HepG2 (cell line): ENCODE measurements around the gene ASCC3. TPM values are rescaled to one million over a fixed set of nuclear protein-coding genes. Genes with fewer than 3 reads are reported as not detected.

Experiments used
- BCL6 ChIP-seq: IDR thresholded peaks from 2 replicates; pipeline ENCODE4 v1.6.1; 2016; ENCODE audit warnings: missing genetic modification reagents, missing compliant biosample characterization
- GFI1 ChIP-seq: sonication (generic); formaldehyde crosslinking; IDR thresholded peaks from 2 replicates; pipeline ENCODE4 v1.5.0; 2020; ENCODE audit warnings: missing genetic modification reagents, mild to moderate bottlenecking, borderline replicate concordance
- PLRG1 ChIP-seq: fragments of 450-650 bp; conservative IDR thresholded peaks from 2 replicates; pipeline ENCODE4 v1.6.1; 2016
- POLR2AphosphoS5 ChIP-seq: IDR thresholded peaks from 2 replicates; pipeline ENCODE4 v1.6.1; 2012; ENCODE audit warnings: low read depth, low read length
- RFXANK ChIP-seq: IDR thresholded peaks from 2 replicates; pipeline ENCODE4 v1.6.1; 2016
- SCMH1 ChIP-seq: sonication (generic); formaldehyde crosslinking; IDR thresholded peaks from 2 replicates; pipeline ENCODE4 v1.9.0; 2021; ENCODE audit warnings: missing genetic modification reagents, mild to moderate bottlenecking, borderline replicate concordance
- SETDB1 ChIP-seq: sonication (generic); formaldehyde crosslinking; IDR thresholded peaks from 2 replicates; pipeline ENCODE4 v1.5.1; 2020; ENCODE audit warnings: missing genetic modification reagents, mild to moderate bottlenecking, borderline replicate concordance
- TARDBP ChIP-seq: sonication (generic); formaldehyde crosslinking; IDR thresholded peaks from 2 replicates; pipeline ENCODE4 v1.8.0; 2022; ENCODE audit warnings: mild to moderate bottlenecking, missing genetic modification reagents
- YEATS2 ChIP-seq: sonication (generic); formaldehyde crosslinking; IDR thresholded peaks from 2 replicates; pipeline ENCODE4 v1.4.0; 2020; ENCODE audit warnings: missing genetic modification reagents, borderline replicate concordance
- YY1 ChIP-seq: IDR thresholded peaks from 2 replicates; pipeline ENCODE4 v1.6.1; 2011; ENCODE audit warnings: low read length, low read depth, moderate library complexity, mild to moderate bottlenecking; ENCODE audit not compliant: insufficient read depth, insufficient replicate concordance
- ZC3H13 ChIP-seq: sonication (generic); formaldehyde crosslinking; IDR thresholded peaks from 2 replicates; pipeline ENCODE4 v1.8.1; 2023; ENCODE audit warnings: mild to moderate bottlenecking, missing genetic modification reagents, moderate library complexity
- ZKSCAN8 ChIP-seq: IDR thresholded peaks from 2 replicates; pipeline ENCODE4 v1.6.1; 2016; ENCODE audit warnings: borderline replicate concordance, missing genetic modification reagents, missing compliant biosample characterization
- ZNF644 ChIP-seq: IDR thresholded peaks from 2 replicates; pipeline ENCODE4 v1.6.1; 2016; ENCODE audit warnings: low read depth
- ZNF749 ChIP-seq: sonication (generic); formaldehyde crosslinking; IDR thresholded peaks from 2 replicates; pipeline ENCODE4 v1.8.0; 2022; ENCODE audit warnings: mild to moderate bottlenecking, missing genetic modification reagents, moderate library complexity, borderline replicate concordance
- ZNF768 ChIP-seq: sonication (generic); formaldehyde crosslinking; IDR thresholded peaks from 2 replicates; pipeline ENCODE4 v1.4.0; 2020; ENCODE audit warnings: missing genetic modification reagents
- polyA plus RNA-seq, 8 experiments: library from polyadenylated mRNA; depleted of rRNA in 3 of 8; stranded (reverse) in 7 of 8; unstranded in 1 of 8; fragments of >200 nt; fragmentation: Illumina TruSeq in 4 of 8; extraction: Trizol in 4 of 8; gene quantifications; 2 replicates each; pipeline versions ENCODE4 v1.2.1 to v1.2.3, GENCODE V29; 2011 to 2016; ENCODE audit warnings: low read depth in 4 of 8, missing spikeins in 1 of 8, mixed read lengths in 1 of 8; ENCODE audit not compliant: insufficient read depth in 1 of 8
- total RNA-seq, 5 experiments: library from RNA; depleted of rRNA; stranded (reverse); fragments of >200 nt; fragmentation: Illumina TruSeq; extraction: Trizol; gene quantifications; 2 replicates each; pipeline ENCODE4 v1.2.3, GENCODE V29; 2016; ENCODE audit warnings: low read depth in 1 of 5
- TF ChIP-seq, protein P1 (sequence below), 2 experiments: fragments of 450-650 bp in 1 of 2; sonication (generic) in 1 of 2; formaldehyde crosslinking; IDR thresholded peaks; 2 replicates each; pipeline versions ENCODE4 v1.5.0 to v1.8.0; 2020 to 2022; ENCODE audit warnings: mild to moderate bottlenecking in 1 of 2, missing genetic modification reagents in 1 of 2
- TF ChIP-seq, protein P2 (sequence below): sonication (generic); formaldehyde crosslinking; IDR thresholded peaks from 2 replicates; pipeline ENCODE4 v1.5.0; 2020; ENCODE audit warnings: mild to moderate bottlenecking, missing genetic modification reagents
- TF ChIP-seq, protein P3 (sequence below): sonication (generic); formaldehyde crosslinking; IDR thresholded peaks from 2 replicates; pipeline ENCODE4 v1.5.1; 2020; ENCODE audit warnings: mild to moderate bottlenecking, missing genetic modification reagents, borderline replicate concordance
- TF ChIP-seq, protein P4 (sequence below): sonication (generic); formaldehyde crosslinking; IDR thresholded peaks from 2 replicates; pipeline ENCODE4 v1.4.0; 2020; ENCODE audit warnings: mild to moderate bottlenecking, missing genetic modification reagents

Gene ASCC3
- total and polyA plus RNA-seq, 2 of the 13 experiments (the other 11 are each of a cell fraction or from before 2014, with no cell fraction given): 23.1 to 55.7 TPM

DNA sequence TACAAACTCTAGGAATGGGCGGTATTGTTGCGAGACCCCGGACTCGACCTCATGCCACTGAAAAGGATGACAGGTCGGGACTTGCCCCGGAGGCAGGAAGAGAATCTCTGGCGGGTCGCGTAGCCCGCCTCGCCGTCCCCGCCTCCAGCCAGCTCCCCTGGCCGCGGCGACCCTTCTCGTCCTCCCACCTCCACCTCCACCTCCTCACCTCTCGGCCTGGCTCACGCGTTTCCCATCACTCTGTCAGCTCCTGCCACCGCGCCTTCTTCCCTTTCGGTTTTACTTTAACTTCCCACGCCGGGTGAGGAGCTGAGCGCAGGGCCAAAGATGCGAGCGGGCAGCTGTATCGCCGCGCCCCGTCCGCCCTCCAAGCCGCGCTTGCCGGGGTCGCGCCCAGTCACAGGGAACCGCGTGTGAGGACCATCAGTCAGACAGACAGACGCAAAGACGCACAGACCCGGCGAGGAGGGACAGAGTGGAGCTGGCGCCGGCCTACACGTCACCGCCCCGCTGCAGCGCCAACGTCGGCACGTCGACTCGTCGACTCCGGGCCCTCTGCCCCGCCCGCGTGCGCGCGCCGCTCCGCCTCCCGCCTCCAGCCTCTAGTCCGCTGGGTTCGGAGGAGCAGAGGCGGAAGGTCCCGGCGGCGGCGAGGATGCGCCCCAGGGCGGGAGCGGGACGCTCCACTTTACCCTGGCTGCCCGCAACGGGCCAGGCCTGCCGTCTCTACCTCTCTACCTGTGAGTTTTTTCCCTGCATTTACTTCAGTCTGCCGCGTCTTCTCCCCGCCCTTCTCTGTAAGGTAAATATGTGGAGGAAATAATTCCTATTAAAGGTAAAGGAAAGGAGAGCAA, at the start of gene ASCC3 (continued):
- peak; percentile 32; the same call in 1 of the 2 replicates for TF ChIP-seq ZKSCAN8
- no peak for TF ChIP-seq PLRG1
- no peak for TF ChIP-seq YY1
- peak; percentile 63 for TF ChIP-seq POLR2AphosphoS5
- TF ChIP-seq ZC3H13 (CRISPR knock-in tag): peak; percentile 82
- TF ChIP-seq RFXANK (CRISPR knock-in tag): no peak; the same call in 1 of the 2 replicates
- TF ChIP-seq YEATS2: peak; percentile 89
- TF ChIP-seq BCL6 (CRISPR knock-in tag): peak; percentile 44
- TF ChIP-seq ZNF768 (CRISPR knock-in tag): peak; percentile 73; the same call in 1 of the 2 replicates
- no peak for TF ChIP-seq SCMH1 (CRISPR knock-in tag)
- TF ChIP-seq, protein P1, sequence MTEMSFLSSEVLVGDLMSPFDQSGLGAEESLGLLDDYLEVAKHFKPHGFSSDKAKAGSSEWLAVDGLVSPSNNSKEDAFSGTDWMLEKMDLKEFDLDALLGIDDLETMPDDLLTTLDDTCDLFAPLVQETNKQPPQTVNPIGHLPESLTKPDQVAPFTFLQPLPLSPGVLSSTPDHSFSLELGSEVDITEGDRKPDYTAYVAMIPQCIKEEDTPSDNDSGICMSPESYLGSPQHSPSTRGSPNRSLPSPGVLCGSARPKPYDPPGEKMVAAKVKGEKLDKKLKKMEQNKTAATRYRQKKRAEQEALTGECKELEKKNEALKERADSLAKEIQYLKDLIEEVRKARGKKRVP (CRISPR knock-in tag; IDR thresholded peaks at IDR 0.05): peak in 1 of 2 experiments; percentile 76; a peak in 2 of 4 replicates
- peak; percentile 92; the same call in 1 of the 2 replicates for TF ChIP-seq ZNF749
- TF ChIP-seq, protein P2, sequence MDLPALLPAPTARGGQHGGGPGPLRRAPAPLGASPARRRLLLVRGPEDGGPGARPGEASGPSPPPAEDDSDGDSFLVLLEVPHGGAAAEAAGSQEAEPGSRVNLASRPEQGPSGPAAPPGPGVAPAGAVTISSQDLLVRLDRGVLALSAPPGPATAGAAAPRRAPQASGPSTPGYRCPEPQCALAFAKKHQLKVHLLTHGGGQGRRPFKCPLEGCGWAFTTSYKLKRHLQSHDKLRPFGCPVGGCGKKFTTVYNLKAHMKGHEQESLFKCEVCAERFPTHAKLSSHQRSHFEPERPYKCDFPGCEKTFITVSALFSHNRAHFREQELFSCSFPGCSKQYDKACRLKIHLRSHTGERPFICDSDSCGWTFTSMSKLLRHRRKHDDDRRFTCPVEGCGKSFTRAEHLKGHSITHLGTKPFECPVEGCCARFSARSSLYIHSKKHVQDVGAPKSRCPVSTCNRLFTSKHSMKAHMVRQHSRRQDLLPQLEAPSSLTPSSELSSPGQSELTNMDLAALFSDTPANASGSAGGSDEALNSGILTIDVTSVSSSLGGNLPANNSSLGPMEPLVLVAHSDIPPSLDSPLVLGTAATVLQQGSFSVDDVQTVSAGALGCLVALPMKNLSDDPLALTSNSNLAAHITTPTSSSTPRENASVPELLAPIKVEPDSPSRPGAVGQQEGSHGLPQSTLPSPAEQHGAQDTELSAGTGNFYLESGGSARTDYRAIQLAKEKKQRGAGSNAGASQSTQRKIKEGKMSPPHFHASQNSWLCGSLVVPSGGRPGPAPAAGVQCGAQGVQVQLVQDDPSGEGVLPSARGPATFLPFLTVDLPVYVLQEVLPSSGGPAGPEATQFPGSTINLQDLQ (CRISPR knock-in tag): 0 out of 2 replicates have a peak, but pooled peaks have one; percentile 94
- 0 out of 2 replicates have a peak, but pooled peaks have one; percentile 20 for TF ChIP-seq ZNF644 (CRISPR knock-in tag)
- TF ChIP-seq GFI1: peak; percentile 84
- TF ChIP-seq TARDBP (CRISPR knock-in tag): peak; percentile 56; the same call in 1 of the 2 replicates
- TF ChIP-seq, protein P3, sequence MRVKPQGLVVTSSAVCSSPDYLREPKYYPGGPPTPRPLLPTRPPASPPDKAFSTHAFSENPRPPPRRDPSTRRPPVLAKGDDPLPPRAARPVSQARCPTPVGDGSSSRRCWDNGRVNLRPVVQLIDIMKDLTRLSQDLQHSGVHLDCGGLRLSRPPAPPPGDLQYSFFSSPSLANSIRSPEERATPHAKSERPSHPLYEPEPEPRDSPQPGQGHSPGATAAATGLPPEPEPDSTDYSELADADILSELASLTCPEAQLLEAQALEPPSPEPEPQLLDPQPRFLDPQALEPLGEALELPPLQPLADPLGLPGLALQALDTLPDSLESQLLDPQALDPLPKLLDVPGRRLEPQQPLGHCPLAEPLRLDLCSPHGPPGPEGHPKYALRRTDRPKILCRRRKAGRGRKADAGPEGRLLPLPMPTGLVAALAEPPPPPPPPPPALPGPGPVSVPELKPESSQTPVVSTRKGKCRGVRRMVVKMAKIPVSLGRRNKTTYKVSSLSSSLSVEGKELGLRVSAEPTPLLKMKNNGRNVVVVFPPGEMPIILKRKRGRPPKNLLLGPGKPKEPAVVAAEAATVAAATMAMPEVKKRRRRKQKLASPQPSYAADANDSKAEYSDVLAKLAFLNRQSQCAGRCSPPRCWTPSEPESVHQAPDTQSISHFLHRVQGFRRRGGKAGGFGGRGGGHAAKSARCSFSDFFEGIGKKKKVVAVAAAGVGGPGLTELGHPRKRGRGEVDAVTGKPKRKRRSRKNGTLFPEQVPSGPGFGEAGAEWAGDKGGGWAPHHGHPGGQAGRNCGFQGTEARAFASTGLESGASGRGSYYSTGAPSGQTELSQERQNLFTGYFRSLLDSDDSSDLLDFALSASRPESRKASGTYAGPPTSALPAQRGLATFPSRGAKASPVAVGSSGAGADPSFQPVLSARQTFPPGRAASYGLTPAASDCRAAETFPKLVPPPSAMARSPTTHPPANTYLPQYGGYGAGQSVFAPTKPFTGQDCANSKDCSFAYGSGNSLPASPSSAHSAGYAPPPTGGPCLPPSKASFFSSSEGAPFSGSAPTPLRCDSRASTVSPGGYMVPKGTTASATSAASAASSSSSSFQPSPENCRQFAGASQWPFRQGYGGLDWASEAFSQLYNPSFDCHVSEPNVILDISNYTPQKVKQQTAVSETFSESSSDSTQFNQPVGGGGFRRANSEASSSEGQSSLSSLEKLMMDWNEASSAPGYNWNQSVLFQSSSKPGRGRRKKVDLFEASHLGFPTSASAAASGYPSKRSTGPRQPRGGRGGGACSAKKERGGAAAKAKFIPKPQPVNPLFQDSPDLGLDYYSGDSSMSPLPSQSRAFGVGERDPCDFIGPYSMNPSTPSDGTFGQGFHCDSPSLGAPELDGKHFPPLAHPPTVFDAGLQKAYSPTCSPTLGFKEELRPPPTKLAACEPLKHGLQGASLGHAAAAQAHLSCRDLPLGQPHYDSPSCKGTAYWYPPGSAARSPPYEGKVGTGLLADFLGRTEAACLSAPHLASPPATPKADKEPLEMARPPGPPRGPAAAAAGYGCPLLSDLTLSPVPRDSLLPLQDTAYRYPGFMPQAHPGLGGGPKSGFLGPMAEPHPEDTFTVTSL (CRISPR knock-in tag): no peak
- TF ChIP-seq, protein P4, sequence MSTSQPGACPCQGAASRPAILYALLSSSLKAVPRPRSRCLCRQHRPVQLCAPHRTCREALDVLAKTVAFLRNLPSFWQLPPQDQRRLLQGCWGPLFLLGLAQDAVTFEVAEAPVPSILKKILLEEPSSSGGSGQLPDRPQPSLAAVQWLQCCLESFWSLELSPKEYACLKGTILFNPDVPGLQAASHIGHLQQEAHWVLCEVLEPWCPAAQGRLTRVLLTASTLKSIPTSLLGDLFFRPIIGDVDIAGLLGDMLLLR: peak; percentile 88
- TF ChIP-seq SETDB1 (CRISPR knock-in tag): peak; percentile 73; the same call in 1 of the 2 replicates
